GM18951 (cell line): ENCODE data around the gene RGS17.
"Not testable (repeated sequence)": the region's sequence is repeated elsewhere in the genome, so short reads cannot be mapped to it uniquely, and the experiment has no call there.

Experiments used
- POLR2A ChIP-seq: IDR thresholded peaks from 4 replicates; pipeline ENCODE4 v1.6.1; 2011; ENCODE audit warnings: mild to moderate bottlenecking; ENCODE audit not compliant: insufficient read length, insufficient read depth; ENCODE audit errors: extremely low read depth
- in situ Hi-C: fragments of 300-500 bp; cut with MboI; formaldehyde crosslinking; loops from one replicate; pipeline ENCODE4 v1.12.0; 2022; ENCODE audit warnings: low sequenced_read_pairs, mixed read lengths, inconsistent platforms; ENCODE audit not compliant: unreplicated experiment

RGS17 gene

DNA sequence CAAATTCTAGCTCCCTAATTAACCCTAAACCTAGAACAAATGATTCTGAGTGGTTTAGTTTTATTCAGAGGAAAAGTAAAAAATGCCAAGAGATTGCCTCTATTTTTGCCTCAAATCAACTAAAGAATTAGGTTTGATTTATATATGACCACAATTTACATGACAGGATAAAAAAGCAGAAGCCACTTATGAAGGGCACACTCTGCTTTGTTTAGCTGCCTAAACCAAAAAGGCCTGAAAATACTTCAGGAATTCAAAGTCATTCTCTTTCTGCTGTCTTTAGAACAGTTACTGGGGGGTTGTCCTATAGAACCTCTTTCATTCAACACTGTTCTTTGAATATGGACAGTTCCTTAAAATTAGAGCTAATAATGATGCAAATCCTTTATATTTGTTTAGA lies 153.5 kb downstream of the RGS17 start:
- TF ChIP-seq POLR2A: no peak
- in situ Hi-C loops: loop anchor here (25.0 kb wide), 1 partner anchor 1285 kb away; no protein-coding TSS in a partner anchor

DNA sequence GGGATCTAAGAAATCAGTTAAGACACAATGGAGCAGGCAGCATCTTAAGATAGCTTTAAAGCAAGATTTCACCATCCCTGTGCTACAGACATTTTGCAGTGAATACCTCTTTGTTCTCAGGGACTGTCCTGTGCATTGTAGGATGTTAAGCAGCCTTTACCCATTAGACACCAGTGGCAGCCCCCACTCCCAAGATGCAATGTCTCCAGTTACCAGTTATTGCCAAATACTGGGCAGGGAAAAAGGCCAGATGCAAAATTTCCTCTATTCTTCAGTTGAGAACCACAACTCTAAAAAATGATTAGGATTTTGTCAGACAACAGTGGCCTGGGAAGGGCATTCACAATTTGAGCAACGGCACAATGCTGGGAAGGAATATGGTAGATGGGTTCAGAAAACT lies 154.3 kb downstream of the RGS17 start:
- no peak for TF ChIP-seq POLR2A
- in situ Hi-C loops: loop anchor here (25.0 kb wide), 1 partner anchor 1286 kb away; no protein-coding TSS in a partner anchor

- no peak for TF ChIP-seq POLR2A
- in situ Hi-C loops: loop anchor here (25.0 kb wide), 1 partner anchor 1287 kb away; no protein-coding TSS in a partner anchor
Observed at GRCh38 chr6:152975204-152975915, 155.7 kb downstream of the RGS17 start.

- in situ Hi-C loops: no loop called here
Observed at GRCh38 chr6:152973916-152974315, 157.2 kb downstream of the RGS17 start.

DNA sequence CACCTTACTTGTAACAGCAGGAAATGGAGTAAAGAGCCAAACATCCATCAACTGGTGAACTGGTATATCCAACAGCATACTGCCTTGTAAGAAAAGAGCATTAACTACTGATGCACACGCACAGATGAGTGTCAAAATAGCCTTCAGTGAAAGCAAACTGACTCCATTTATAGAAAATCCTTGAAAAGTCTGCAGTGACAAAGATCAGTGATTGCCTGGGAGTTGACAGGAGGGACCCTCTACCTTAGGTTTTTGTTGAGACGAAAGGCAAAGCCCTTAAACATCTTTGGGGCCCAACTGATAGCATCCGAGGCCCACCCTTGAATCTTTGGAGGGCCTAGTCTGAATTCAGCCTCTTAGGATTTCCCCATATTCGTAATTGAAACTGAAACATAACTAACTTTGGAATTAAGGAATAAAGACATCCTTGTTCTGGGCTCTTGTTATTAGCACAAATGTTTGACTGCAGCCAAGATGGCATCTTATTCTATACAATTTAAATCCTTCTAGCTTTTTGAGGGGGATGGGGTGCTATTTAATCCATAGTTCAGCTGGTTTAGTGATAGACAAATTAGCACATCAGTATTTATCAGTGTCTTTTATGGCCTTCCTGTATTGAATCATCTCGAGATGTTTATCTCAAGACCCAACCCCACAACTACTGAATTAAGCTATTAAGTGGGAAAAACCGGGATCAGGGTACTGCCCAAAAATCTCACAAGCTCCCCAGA lies 161.2 kb downstream of the RGS17 start:
- in situ Hi-C loops: no loop called here
- TF ChIP-seq POLR2A: no peak

More at GRCh38 chr6:152973916-152974315, 157.2 kb downstream of the RGS17 start:
- no peak for TF ChIP-seq POLR2A

GRCh38 chr6:152966168-152966894 lies 164.8 kb downstream of the RGS17 start:
- in situ Hi-C loops: not testable (repeated sequence)

- in situ Hi-C loops: no loop called here
- no peak for TF ChIP-seq POLR2A
Observed at GRCh38 chr6:152959333-152959732, 171.7 kb downstream of the RGS17 start.

DNA sequence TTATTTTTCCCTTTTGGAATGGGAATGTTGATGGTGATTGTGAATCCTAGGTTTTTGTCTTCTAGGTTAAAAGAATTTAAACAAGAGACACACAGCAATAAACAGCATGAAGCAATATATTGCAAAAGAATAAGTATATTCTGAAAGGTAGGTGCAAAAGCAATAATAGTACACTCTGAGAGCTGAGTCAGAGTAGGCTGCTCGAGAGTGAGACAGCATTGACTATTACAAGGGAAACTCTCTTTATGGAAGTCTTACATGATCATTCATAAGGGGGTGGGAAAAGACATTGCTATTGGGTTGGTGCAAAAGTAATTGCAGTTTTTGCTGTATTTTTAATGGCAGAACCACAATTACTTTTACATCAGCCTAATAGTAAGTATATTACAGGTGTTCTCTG lies 173.3 kb downstream of the RGS17 start:
- in situ Hi-C loops: no loop called here
- TF ChIP-seq POLR2A: no peak
